RWPE2 (cell line): ENCODE data around the gene RFC2.

Experiments used
- ATAC-seq: fragments of 200-7000 bp; cut with Tn5 transposase; 3 replicates; pipeline ENCODE4 v1.9.1; 2021; ENCODE audit warnings: low read depth
- DNase-seq: peaks from one replicate; pipeline ENCODE4 v3.0.0-alpha.2; 2020; ENCODE audit warnings: low spot score
- H3K27ac ChIP-seq: fragments of 450-650 bp; 2 replicates; pipeline ENCODE4 v1.5.1; 2017; ENCODE audit warnings: mild to moderate bottlenecking; ENCODE audit not compliant: poor library complexity, severe bottlenecking
- H3K27me3 ChIP-seq: fragments of 250-450 bp; sonication (Bioruptor Pico); 2 replicates; pipeline ENCODE4 v1.5.1; 2021; ENCODE audit warnings: mild to moderate bottlenecking, moderate library complexity; ENCODE audit not compliant: insufficient read depth, poor library complexity, severe bottlenecking
- H3K36me3 ChIP-seq: fragments of 250-450 bp; sonication (Bioruptor Pico); 2 replicates; pipeline ENCODE4 v1.5.1; 2020; ENCODE audit warnings: low read depth, mild to moderate bottlenecking, moderate library complexity
- H3K4me1 ChIP-seq: fragments of 250-450 bp; sonication (Bioruptor Pico); 2 replicates; pipeline ENCODE4 v1.5.1; 2021; ENCODE audit warnings: mild to moderate bottlenecking, moderate library complexity; ENCODE audit not compliant: insufficient read depth, poor library complexity, severe bottlenecking
- H3K4me3 ChIP-seq: fragments of 250-450 bp; sonication (Bioruptor Pico); 2 replicates; pipeline ENCODE4 v1.5.1; 2021; ENCODE audit warnings: mild to moderate bottlenecking, moderate library complexity; ENCODE audit not compliant: severe bottlenecking
- H3K9me3 ChIP-seq: fragments of 250-450 bp; sonication (Bioruptor Pico); 2 replicates; pipeline ENCODE4 v1.5.1; 2021; ENCODE audit warnings: mild to moderate bottlenecking, moderate library complexity; ENCODE audit not compliant: severe bottlenecking
- TF ChIP-seq, protein P1 (sequence below): fragments of 450-650 bp; IDR thresholded peaks from one replicate; pipeline ENCODE4 v1.5.1; 2017; ENCODE audit warnings: mild to moderate bottlenecking, moderate library complexity; ENCODE audit not compliant: poor library complexity, severe bottlenecking

Gene RFC2

GRCh38 chr7:74291535-74291934, 37.3 kb upstream of the RFC2 start:
- no peak for ATAC-seq
- no peaks in the 10 kb centered on the region for H3K4me1 ChIP-seq
- no peaks in the 10 kb centered on the region for H3K27me3 ChIP-seq
- TF ChIP-seq, protein P1, sequence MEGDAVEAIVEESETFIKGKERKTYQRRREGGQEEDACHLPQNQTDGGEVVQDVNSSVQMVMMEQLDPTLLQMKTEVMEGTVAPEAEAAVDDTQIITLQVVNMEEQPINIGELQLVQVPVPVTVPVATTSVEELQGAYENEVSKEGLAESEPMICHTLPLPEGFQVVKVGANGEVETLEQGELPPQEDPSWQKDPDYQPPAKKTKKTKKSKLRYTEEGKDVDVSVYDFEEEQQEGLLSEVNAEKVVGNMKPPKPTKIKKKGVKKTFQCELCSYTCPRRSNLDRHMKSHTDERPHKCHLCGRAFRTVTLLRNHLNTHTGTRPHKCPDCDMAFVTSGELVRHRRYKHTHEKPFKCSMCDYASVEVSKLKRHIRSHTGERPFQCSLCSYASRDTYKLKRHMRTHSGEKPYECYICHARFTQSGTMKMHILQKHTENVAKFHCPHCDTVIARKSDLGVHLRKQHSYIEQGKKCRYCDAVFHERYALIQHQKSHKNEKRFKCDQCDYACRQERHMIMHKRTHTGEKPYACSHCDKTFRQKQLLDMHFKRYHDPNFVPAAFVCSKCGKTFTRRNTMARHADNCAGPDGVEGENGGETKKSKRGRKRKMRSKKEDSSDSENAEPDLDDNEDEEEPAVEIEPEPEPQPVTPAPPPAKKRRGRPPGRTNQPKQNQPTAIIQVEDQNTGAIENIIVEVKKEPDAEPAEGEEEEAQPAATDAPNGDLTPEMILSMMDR = no peak
- H3K9me3 ChIP-seq = no peaks in the 10 kb centered on the region
- no peak overlapping the region for H3K27ac ChIP-seq
- H3K4me3 ChIP-seq = no peak overlapping the region
- H3K36me3 ChIP-seq = no peaks in the 10 kb centered on the region
- DNase-seq = no peak

DNA sequence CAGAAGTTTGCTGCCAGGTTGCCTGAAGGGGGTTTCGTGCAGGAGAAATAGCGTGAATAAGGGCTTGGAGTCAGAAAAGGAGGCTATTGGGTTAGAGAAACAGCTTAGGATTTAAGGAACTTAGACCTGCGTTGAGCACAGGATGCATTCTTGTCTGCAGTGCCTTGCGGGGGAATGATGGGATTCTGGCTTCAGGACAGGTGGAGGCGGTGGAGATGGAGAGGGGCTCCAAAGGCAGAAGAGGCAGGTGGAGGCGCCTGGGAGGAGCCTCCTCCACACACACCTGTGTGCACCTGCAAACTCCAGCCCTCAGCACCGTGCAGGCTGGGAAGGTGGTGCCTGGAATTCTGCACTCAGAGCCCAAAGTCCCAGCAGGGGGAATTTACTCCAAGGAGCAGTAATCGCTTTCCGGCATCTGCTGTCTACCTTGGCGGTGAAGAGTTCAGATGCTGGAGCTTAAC, 36.8 kb upstream of the RFC2 start:
- Histone ChIP-seq H3K27ac (no peak overlapping the region), H3K4me1 (no peaks in the 10 kb centered on the region), H3K4me3 (no peak overlapping the region), H3K9me3 (no peaks in the 10 kb centered on the region), H3K27me3 (no peaks in the 10 kb centered on the region), H3K36me3 (no peaks in the 10 kb centered on the region)
- no peak for ATAC-seq
- TF ChIP-seq, protein P1 = no peak
- no peak for DNase-seq

- H3K27me3 ChIP-seq = no peaks in the 10 kb centered on the region
- TF ChIP-seq, protein P1 = no peak
- H3K4me1 ChIP-seq = no peaks in the 10 kb centered on the region
- H3K27ac ChIP-seq = peak overlapping the region; percentile 27
- ATAC-seq (no peak), DNase-seq (no peak)
- H3K36me3 ChIP-seq = no peaks in the 10 kb centered on the region
- H3K4me3 ChIP-seq = peak overlapping the region; percentile 86
- H3K9me3 ChIP-seq = no peaks in the 10 kb centered on the region
These were observed 36.4 kb upstream of the RFC2 start for GRCh38 chr7:74290553-74290950.

GRCh38 chr7:74289659-74290552, 35.7 kb upstream of the RFC2 start:
- ATAC-seq = peak; percentile 33
- no peak for DNase-seq
- no peaks in the 10 kb centered on the region for H3K9me3 ChIP-seq
- H3K27ac ChIP-seq = peak overlapping the region; percentile 27
- H3K4me3 ChIP-seq = peak overlapping the region; percentile 86
- no peaks in the 10 kb centered on the region for H3K36me3 ChIP-seq
- no peaks in the 10 kb centered on the region for H3K4me1 ChIP-seq
- TF ChIP-seq, protein P1 = no peak
- H3K27me3 ChIP-seq = no peaks in the 10 kb centered on the region
